Calu3 (cell line): ENCODE results near the gene PSMB7. TPM values are rescaled to one million over a fixed set of nuclear protein-coding genes. Genes with fewer than 3 reads are reported as not detected.

Source experiments
- BruUV-seq: library from RNA; stranded (reverse); fragments of 400-500 nt; replicated peaks from 2 replicates; lab custom pipeline; 2021; lab: Mats Ljungman, UMichigan
- CTCF ChIA-PET: fragments of 300-600 bp; sonication (Branson Sonifier 250); formaldehyde crosslinking; loops from one replicate; lab custom pipeline; 2022; ENCODE audit warnings: antibody characterized with exemption; lab: Charles Lee
- DNase-seq: peaks from one replicate; pipeline ENCODE4 v3.0.0; 2022
- H3K27ac Mint-ChIP-seq: one replicate; pipeline ENCODE4 v1.8.0; 2022; ENCODE audit warnings: mixed read lengths; ENCODE audit not compliant: unreplicated experiment
- H3K27me3 Mint-ChIP-seq: one replicate; pipeline ENCODE4 v1.8.0; 2022; ENCODE audit warnings: mixed read lengths; ENCODE audit not compliant: unreplicated experiment
- H3K36me3 Mint-ChIP-seq: one replicate; pipeline ENCODE4 v1.8.0; 2022; ENCODE audit warnings: mild to moderate bottlenecking, moderate library complexity, mixed read lengths; ENCODE audit not compliant: insufficient read depth, unreplicated experiment
- H3K4me1 Mint-ChIP-seq: one replicate; pipeline ENCODE4 v1.8.0; 2022; ENCODE audit warnings: mild to moderate bottlenecking, low read depth, mixed read lengths; ENCODE audit not compliant: unreplicated experiment
- H3K4me3 Mint-ChIP-seq: one replicate; pipeline ENCODE4 v1.8.0; 2022; ENCODE audit warnings: mild to moderate bottlenecking, low read depth, moderate library complexity, mixed read lengths; ENCODE audit not compliant: unreplicated experiment
- H3K9me3 Mint-ChIP-seq: one replicate; pipeline ENCODE4 v1.8.0; 2022; ENCODE audit warnings: low read depth, mixed read lengths; ENCODE audit not compliant: unreplicated experiment
- CTCF ChIP-seq: fragments of 200-600 bp; IDR thresholded peaks from one replicate; pipeline ENCODE4 v1.8.0; 2022; ENCODE audit warnings: antibody characterized with exemption; ENCODE audit not compliant: unreplicated experiment
- intact Hi-C: fragments of 100-400 bp; cut with micrococcal nuclease; formaldehyde crosslinking; loops from one replicate; pipeline ENCODE4 v1.10.0; 2022; ENCODE audit not compliant: unreplicated experiment
- total RNA-seq: library from RNA; stranded (reverse); gene quantifications from 2 replicates; pipeline ENCODE4 v1.2.3, GENCODE V29; 2022

PSMB7 gene
- total RNA-seq, 1 experiment from 2014 or later = 137 TPM

GRCh38 chr9:124384846-124385245 lies 30.4 kb downstream of the PSMB7 start:
- no TSS peak for BruUV-seq
- H3K27me3 Mint-ChIP-seq = no peaks in the 10 kb centered on the region
- no peaks in the 10 kb centered on the region for H3K9me3 Mint-ChIP-seq
- no peak for DNase-seq
- no peak for TF ChIP-seq CTCF
- no peak overlapping the region for H3K27ac Mint-ChIP-seq
- intact Hi-C loops = no loop called here
- H3K36me3 Mint-ChIP-seq = peaks cover 24% of the 10 kb centered on the region
- H3K4me1 Mint-ChIP-seq = peaks cover 30% of the 10 kb centered on the region
- no peak overlapping the region for H3K4me3 Mint-ChIP-seq
- CTCF ChIA-PET = no interaction called here

GRCh38 chr9:124384210-124384609 lies 31.0 kb downstream of the PSMB7 start:
- Mint-ChIP-seq H3K9me3 (no peaks in the 10 kb centered on the region), H3K36me3 (peaks cover 27% of the 10 kb centered on the region), H3K4me1 (peaks cover 30% of the 10 kb centered on the region), H3K4me3 (no peak overlapping the region), H3K27me3 (no peaks in the 10 kb centered on the region), H3K27ac (no peak overlapping the region)
- TF ChIP-seq CTCF = no peak
- intact Hi-C loops = no loop called here
- no peak for DNase-seq
- BruUV-seq = no TSS peak
- CTCF ChIA-PET = no interaction called here

- TF ChIP-seq CTCF = no peak
- Mint-ChIP-seq H3K4me3 (no peak overlapping the region), H3K27me3 (no peaks in the 10 kb centered on the region), H3K4me1 (peaks cover 4% of the 10 kb centered on the region), H3K27ac (no peak overlapping the region), H3K36me3 (peaks cover 21% of the 10 kb centered on the region), H3K9me3 (no peaks in the 10 kb centered on the region)
- no TSS peak for BruUV-seq
- CTCF ChIA-PET = no interaction called here
- DNase-seq = no peak
- intact Hi-C loops = no loop called here
Measured at GRCh38 chr9:124381170-124381945, 33.9 kb downstream of the PSMB7 start.

- H3K4me3 Mint-ChIP-seq = no peak overlapping the region
- no peaks in the 10 kb centered on the region for H3K9me3 Mint-ChIP-seq
- intact Hi-C loops = no loop called here
- H3K4me1 Mint-ChIP-seq = no peaks in the 10 kb centered on the region
- no TSS peak for BruUV-seq
- peaks cover 27% of the 10 kb centered on the region for H3K36me3 Mint-ChIP-seq
- CTCF ChIA-PET = no interaction called here
- TF ChIP-seq CTCF = no peak
- no peaks in the 10 kb centered on the region for H3K27me3 Mint-ChIP-seq
- no peak for DNase-seq
- no peak overlapping the region for H3K27ac Mint-ChIP-seq
Measured at GRCh38 chr9:124377551-124378406, 37.5 kb downstream of the PSMB7 start.
